OCI-LY3 (cell line): Measurements from ENCODE around the gene REEP3.

Experiments used
- EZH2phosphoT487 ChIP-seq: fragments of 200-600 bp; shearing (Covaris generic); IDR thresholded peaks from 2 replicates; pipeline ENCODE4 v1.6.1; 2018; ENCODE audit warnings: antibody characterized with exemption, mixed run types, low read depth
- TF ChIP-seq, protein P1 (sequence below): fragments of 200-600, 300-600 bp; sonication (generic); IDR thresholded peaks from 2 replicates; pipeline ENCODE4 v1.5.1; 2014; ENCODE audit warnings: antibody characterized with exemption, low read length, low read depth

DNA sequence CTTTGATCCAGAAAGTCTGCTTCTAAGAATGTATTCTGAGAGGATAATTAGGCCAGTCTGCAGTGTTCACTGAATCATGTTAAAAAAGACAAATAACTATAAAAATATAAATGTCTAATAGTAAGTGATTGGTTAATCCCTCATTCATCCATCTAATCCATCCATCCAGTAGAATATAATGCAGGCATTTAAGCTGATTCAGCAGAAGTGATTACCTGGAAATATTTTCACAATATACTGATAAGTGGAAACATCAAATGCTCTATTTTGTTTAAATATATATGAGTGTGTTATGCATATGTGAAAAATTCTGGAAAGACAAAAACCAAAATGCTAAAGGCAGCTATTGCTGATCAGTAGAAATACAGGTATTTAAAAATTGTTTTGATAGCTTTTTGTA, 152.6 kb downstream of the REEP3 start:
- TF ChIP-seq, protein P1, sequence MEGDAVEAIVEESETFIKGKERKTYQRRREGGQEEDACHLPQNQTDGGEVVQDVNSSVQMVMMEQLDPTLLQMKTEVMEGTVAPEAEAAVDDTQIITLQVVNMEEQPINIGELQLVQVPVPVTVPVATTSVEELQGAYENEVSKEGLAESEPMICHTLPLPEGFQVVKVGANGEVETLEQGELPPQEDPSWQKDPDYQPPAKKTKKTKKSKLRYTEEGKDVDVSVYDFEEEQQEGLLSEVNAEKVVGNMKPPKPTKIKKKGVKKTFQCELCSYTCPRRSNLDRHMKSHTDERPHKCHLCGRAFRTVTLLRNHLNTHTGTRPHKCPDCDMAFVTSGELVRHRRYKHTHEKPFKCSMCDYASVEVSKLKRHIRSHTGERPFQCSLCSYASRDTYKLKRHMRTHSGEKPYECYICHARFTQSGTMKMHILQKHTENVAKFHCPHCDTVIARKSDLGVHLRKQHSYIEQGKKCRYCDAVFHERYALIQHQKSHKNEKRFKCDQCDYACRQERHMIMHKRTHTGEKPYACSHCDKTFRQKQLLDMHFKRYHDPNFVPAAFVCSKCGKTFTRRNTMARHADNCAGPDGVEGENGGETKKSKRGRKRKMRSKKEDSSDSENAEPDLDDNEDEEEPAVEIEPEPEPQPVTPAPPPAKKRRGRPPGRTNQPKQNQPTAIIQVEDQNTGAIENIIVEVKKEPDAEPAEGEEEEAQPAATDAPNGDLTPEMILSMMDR = no peak
- TF ChIP-seq EZH2phosphoT487 = no peak
